NT2/D1 (cell line): Measurements from ENCODE around the gene CCDC102B.
"Not testable (repeated sequence)": the region's sequence is repeated elsewhere in the genome, so short reads cannot be mapped to it uniquely, and the experiment has no call there.

Experiments used
- DNase-seq: peaks from one replicate; pipeline ENCODE4 v3.0.0-alpha.2; 2011; ENCODE audit warnings: low read depth, low spot score
- H3K27me3 ChIP-seq: 2 replicates; pipeline ENCODE4 v1.6.0; 2011; ENCODE audit warnings: mild to moderate bottlenecking; ENCODE audit not compliant: insufficient read length, insufficient read depth
- H3K36me3 ChIP-seq: 2 replicates; pipeline ENCODE4 v1.6.1; 2011; ENCODE audit warnings: mild to moderate bottlenecking, low read length, mixed read lengths; ENCODE audit not compliant: insufficient read depth, insufficient read length
- H3K4me1 ChIP-seq: 2 replicates; pipeline ENCODE4 v1.5.1; 2011; ENCODE audit not compliant: insufficient read depth, insufficient read length
- H3K4me3 ChIP-seq: 2 replicates; pipeline ENCODE4 v1.5.1; 2011; ENCODE audit warnings: low read depth; ENCODE audit not compliant: insufficient read length
- H3K9ac ChIP-seq: 2 replicates; pipeline ENCODE4 v1.6.0; 2011; ENCODE audit warnings: low read depth; ENCODE audit not compliant: insufficient read length
- H3K9me3 ChIP-seq: 2 replicates; pipeline ENCODE4 v1.5.1; 2011; ENCODE audit warnings: mild to moderate bottlenecking, low read length; ENCODE audit not compliant: insufficient read depth
- SUZ12 ChIP-seq: IDR thresholded peaks from 2 replicates; pipeline ENCODE4 v1.6.1; 2011; ENCODE audit not compliant: insufficient read length, insufficient read depth; ENCODE audit errors: extremely low read depth
- YY1 ChIP-seq: IDR thresholded peaks from 2 replicates; pipeline ENCODE4 v1.6.1; 2011; ENCODE audit not compliant: insufficient read length, insufficient read depth
- ZNF274 ChIP-seq: IDR thresholded peaks from 2 replicates; pipeline ENCODE4 v1.6.1; 2011; ENCODE audit warnings: mild to moderate bottlenecking, low read depth, low read length

The CCDC102B gene

DNA sequence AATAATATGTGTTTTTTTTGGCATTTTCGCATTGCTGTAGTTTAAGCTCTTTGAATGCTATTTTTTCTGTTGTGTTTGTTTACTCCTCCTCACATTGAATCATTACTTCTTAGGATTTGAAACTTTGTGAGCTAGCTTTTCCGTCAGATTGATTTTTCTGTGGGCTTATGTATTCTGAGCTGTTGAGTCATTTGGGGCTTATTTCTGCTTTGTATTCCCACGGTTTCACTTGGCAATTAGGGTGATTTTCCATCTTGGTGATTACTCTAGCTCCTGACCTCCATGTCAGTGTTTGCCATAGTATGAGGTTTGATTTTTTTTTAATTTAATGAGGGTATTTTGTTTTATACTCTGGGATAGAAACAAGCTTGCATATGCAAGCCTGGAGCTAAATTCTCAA is 200.0 kb downstream of the CCDC102B start:
- no peaks in the 10 kb centered on the region for H3K36me3 ChIP-seq
- no peaks in the 10 kb centered on the region for H3K4me1 ChIP-seq
- DNase-seq, result no peak
- no peak overlapping the region for H3K4me3 ChIP-seq
- TF ChIP-seq SUZ12, result no peak
- TF ChIP-seq ZNF274, result no peak
- TF ChIP-seq YY1, result no peak
- no peaks in the 10 kb centered on the region for H3K27me3 ChIP-seq
- H3K9ac ChIP-seq, result no peak overlapping the region
- peaks cover 4% of the 10 kb centered on the region; the same call in 1 of the 2 replicates for H3K9me3 ChIP-seq

DNA sequence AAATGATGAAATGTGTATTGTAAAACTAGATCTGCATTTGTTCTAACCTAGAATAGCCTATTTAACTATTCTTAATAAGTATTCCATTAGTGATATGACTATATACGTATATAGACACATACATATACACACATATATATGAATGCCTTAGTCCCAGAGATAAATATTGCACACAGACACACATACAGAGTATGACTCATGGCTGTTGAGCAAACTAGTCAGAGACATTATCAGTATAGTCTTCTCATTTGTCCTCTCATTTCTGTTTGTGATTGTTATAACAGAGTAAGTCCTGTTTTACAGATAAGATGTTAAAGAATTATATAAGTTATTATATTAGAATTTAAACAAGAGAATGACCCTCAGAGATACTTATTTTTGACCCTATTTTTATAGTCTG is 202.5 kb downstream of the CCDC102B start:
- Histone ChIP-seq H3K4me1 (no peaks in the 10 kb centered on the region), H3K27me3 (no peaks in the 10 kb centered on the region), H3K9me3 (peaks cover 4% of the 10 kb centered on the region; the same call in 1 of the 2 replicates), H3K4me3 (no peak overlapping the region), H3K36me3 (no peaks in the 10 kb centered on the region), H3K9ac (no peak overlapping the region)
- DNase-seq, result no peak
- TF ChIP-seq ZNF274 (no peak), YY1 (no peak), SUZ12 (no peak)

DNA sequence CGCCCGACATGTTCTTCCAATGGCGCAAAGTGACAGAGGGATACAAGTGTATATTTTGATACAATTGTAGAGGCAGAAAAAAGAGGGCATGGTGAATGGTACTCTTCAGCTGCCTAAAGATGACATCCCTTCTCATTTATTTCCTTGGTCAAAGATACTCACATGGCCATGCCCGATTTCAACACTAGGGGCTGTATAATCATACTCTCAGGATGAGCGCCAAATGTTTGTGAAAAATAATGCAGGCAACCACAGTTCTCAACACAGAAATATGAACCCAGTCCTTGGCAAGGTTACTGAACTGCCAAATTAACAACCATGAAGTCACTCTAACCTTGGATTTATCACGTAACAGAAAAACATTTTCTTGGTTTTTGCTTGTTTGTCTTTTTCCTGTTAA is 204.4 kb downstream of the CCDC102B start:
- no peak for TF ChIP-seq ZNF274
- TF ChIP-seq SUZ12, result no peak
- TF ChIP-seq YY1, result no peak
- no peaks in the 10 kb centered on the region for H3K36me3 ChIP-seq
- H3K9ac ChIP-seq, result no peak overlapping the region
- no peak for DNase-seq
- H3K27me3 ChIP-seq, result no peaks in the 10 kb centered on the region
- H3K9me3 ChIP-seq, result no peaks in the 10 kb centered on the region
- H3K4me1 ChIP-seq, result no peaks in the 10 kb centered on the region
- H3K4me3 ChIP-seq, result no peak overlapping the region

DNA sequence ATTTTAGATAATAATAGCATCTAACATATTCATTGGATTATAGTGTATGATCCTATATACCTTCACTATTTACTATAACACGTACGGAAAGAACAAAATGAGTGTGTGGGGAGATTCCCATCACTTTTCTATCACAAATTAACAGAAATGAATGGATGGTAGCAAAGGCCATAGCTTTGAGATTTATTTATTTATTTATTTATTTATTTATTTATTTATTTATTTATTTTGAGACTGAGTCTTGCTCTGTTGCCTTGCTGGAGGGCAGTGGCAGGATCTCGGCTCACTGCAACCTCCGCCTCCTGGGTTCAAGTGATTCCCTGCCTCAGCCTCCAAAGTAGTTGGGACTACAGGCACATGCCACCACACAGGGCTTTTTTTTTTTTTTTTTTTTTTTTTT is 208.3 kb downstream of the CCDC102B start:
- H3K9me3 ChIP-seq, H3K9ac ChIP-seq, H3K36me3 ChIP-seq, H3K27me3 ChIP-seq, H3K4me3 ChIP-seq, DNase-seq, H3K4me1 ChIP-seq: not testable (repeated sequence)

DNA sequence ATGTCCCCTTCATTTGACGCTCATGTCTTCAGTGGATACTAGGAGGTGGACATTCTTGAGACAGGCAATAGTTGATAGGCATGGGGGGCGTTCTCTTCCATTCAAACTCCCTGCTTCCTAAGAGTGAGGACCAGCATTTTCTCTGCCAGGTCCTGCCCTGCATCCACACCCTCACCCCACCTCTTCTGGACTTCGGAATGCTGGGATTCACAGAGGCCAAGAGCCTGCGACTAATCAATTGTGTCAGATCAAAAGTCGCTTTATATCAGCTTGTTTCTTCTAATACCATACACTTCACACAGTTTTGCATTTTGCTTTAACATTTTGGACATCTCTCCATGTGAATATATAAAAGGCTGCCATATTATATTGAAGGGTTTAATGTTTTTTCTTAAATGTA is 210.7 kb downstream of the CCDC102B start:
- DNase-seq, result no peak
- TF ChIP-seq YY1 (no peak), ZNF274 (no peak), SUZ12 (no peak)

DNA sequence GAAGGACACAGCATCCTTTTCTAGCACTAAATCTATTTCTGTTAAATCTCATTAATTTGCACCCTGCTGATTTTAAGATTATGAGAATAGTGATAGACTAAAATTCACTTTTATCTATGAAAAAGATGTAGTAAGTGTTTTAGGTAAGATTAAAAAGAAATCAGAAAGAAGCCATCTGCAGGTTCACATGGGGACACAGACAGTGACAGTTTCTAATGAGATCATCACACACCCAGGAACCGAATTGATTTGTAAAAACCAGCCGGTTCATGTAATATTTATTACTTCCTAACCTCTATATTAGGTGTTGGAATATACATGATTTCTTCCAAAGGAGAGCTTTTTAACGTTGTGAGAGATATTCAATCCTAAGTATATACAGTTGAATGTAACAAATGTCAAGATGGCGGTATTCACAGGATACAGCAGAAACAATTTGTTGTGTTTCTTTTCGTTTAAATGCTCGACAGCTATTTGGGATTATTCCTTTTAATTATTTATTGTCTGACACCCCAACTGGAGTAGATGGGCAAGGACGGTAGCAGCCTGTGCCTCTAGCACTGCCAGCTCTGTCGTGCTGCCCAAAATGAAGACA is 223.4 kb downstream of the CCDC102B start:
- TF ChIP-seq ZNF274 (no peak), SUZ12 (no peak), YY1 (no peak)
- H3K4me1 ChIP-seq, result no peaks in the 10 kb centered on the region
- no peak overlapping the region for H3K4me3 ChIP-seq
- no peak for DNase-seq
- H3K9ac ChIP-seq, result no peak overlapping the region
- no peaks in the 10 kb centered on the region for H3K27me3 ChIP-seq
- no peaks in the 10 kb centered on the region for H3K36me3 ChIP-seq
- H3K9me3 ChIP-seq, result no peaks in the 10 kb centered on the region

More for the DNA sequence above, 210.7 kb downstream of the CCDC102B start:
- Histone ChIP-seq H3K4me3 (no peak overlapping the region), H3K4me1 (no peaks in the 10 kb centered on the region), H3K9ac (no peak overlapping the region), H3K36me3 (no peaks in the 10 kb centered on the region), H3K9me3 (no peaks in the 10 kb centered on the region), H3K27me3 (no peaks in the 10 kb centered on the region)

DNA sequence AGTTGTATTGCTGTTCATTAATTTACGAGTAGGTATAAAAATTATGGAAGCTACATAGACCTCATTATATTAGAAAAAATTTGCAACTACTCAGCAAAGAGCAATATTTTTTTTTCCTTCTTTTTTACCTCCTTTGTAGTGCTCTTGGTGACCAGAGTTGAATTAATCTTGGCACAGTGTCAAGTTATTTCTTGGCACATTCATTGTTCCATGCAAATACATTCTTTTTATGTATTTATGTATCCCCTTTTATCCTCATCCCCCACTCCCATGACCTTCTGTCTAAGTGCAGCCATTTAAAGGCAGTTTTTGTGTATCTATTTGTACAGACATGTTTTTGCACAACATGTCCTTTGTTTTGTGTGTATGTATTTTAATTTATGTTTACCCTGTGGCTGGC is 224.5 kb downstream of the CCDC102B start:
- no peaks in the 10 kb centered on the region for H3K9me3 ChIP-seq
- no peaks in the 10 kb centered on the region for H3K27me3 ChIP-seq
- H3K36me3 ChIP-seq, result no peaks in the 10 kb centered on the region
- no peak for DNase-seq
- TF ChIP-seq SUZ12 (no peak), YY1 (no peak), ZNF274 (no peak)
- H3K4me1 ChIP-seq, result no peaks in the 10 kb centered on the region
- H3K9ac ChIP-seq, result no peak overlapping the region
- no peak overlapping the region for H3K4me3 ChIP-seq
